Brain microvascular endothelial cell (primary cell): ENCODE measurements around the gene GNA14.

Source experiments
- DNase-seq: peaks from one replicate; pipeline ENCODE4 v3.0.0-alpha.2; 2020
- H3K27ac ChIP-seq: fragments of 250-450 bp; sonication (Bioruptor Pico); 2 replicates; pipeline ENCODE4 v1.5.1; 2020; ENCODE audit warnings: mild to moderate bottlenecking, moderate library complexity
- H3K27me3 ChIP-seq: fragments of 250-450 bp; sonication (Bioruptor Pico); replicated peaks from 2 replicates; pipeline ENCODE4 v1.5.1; 2020; ENCODE audit warnings: mild to moderate bottlenecking
- H3K36me3 ChIP-seq: fragments of 250-450 bp; sonication (Bioruptor Pico); replicated peaks from 2 replicates; pipeline ENCODE4 v1.5.1; 2020; ENCODE audit warnings: mild to moderate bottlenecking
- H3K4me3 ChIP-seq: 2 replicates; pipeline ENCODE4 v1.5.1; 2011; ENCODE audit warnings: low read depth, mild to moderate bottlenecking, control low read depth, low read length, moderate library complexity
- in situ Hi-C: cut with HindIII; loops from 2 replicates; pipeline ENCODE4 v1.10.0; 2017; ENCODE audit warnings: low sequenced_read_pairs, low pct_ligation_motif_present
- TF ChIP-seq, protein P1 (sequence below): IDR thresholded peaks from 2 replicates; pipeline ENCODE4 v1.5.1; 2011; ENCODE audit warnings: low read depth, mild to moderate bottlenecking, moderate library complexity, low read length, control low read depth, inconsistent platforms; ENCODE audit errors: missing control alignments

Gene GNA14

DNA sequence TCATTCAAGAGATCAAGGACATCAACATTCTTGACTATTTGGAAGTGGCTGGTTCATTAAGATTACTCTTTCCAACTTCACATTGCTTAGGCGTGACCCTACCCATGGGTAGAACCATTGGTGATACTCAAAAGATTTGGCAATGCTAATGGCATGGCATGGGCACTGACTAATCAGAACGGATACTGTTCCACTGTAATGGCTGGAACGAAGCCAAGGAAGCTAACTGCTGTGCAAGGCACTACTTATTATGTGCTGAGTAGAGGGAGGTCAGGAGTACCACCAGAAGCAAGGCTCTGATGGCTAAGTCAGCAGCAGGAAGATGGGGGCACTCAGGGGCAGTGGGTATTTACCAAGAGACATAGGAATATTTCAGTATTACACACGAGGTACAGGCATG, 31.9 kb downstream of the GNA14 start:
- Histone ChIP-seq H3K4me3 (no peak overlapping the region), H3K27ac (no peak overlapping the region), H3K36me3 (no peaks in the 10 kb centered on the region), H3K27me3 (no peaks in the 10 kb centered on the region)
- TF ChIP-seq, protein P1, sequence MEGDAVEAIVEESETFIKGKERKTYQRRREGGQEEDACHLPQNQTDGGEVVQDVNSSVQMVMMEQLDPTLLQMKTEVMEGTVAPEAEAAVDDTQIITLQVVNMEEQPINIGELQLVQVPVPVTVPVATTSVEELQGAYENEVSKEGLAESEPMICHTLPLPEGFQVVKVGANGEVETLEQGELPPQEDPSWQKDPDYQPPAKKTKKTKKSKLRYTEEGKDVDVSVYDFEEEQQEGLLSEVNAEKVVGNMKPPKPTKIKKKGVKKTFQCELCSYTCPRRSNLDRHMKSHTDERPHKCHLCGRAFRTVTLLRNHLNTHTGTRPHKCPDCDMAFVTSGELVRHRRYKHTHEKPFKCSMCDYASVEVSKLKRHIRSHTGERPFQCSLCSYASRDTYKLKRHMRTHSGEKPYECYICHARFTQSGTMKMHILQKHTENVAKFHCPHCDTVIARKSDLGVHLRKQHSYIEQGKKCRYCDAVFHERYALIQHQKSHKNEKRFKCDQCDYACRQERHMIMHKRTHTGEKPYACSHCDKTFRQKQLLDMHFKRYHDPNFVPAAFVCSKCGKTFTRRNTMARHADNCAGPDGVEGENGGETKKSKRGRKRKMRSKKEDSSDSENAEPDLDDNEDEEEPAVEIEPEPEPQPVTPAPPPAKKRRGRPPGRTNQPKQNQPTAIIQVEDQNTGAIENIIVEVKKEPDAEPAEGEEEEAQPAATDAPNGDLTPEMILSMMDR: no peak
- in situ Hi-C loops: no loop called here
- DNase-seq: no peak

GRCh38 chr9:77614645-77615044, 33.5 kb downstream of the GNA14 start:
- Histone ChIP-seq H3K27ac (no peak overlapping the region), H3K36me3 (no peaks in the 10 kb centered on the region), H3K27me3 (no peaks in the 10 kb centered on the region), H3K4me3 (no peak overlapping the region)
- DNase-seq: no peak
- TF ChIP-seq, protein P1: no peak
- in situ Hi-C loops: no loop called here

DNA sequence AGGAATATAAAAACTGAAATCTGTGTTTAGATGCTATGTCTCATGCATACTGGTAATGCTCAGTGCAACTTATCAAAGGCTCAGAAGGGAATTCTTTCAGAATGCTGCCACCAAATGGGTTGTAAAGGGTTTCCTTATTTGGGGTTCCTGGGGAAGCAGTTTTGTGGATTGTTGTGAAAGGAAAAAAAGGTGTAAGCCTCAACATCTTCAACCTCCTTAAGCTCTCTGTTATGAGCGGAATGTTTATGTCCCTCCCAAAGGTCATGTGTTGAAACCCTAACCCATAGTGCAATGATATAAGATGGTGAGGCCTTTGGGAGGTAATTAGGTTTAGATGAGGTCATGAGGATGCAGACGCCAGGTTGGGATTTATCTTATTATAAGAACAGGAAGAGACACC, 41.6 kb downstream of the GNA14 start:
- no peaks in the 10 kb centered on the region for H3K36me3 ChIP-seq
- no peak overlapping the region for H3K4me3 ChIP-seq
- in situ Hi-C loops: no loop called here
- no peak overlapping the region for H3K27ac ChIP-seq
- TF ChIP-seq, protein P1: no peak
- H3K27me3 ChIP-seq: no peaks in the 10 kb centered on the region
- no peak for DNase-seq

DNA sequence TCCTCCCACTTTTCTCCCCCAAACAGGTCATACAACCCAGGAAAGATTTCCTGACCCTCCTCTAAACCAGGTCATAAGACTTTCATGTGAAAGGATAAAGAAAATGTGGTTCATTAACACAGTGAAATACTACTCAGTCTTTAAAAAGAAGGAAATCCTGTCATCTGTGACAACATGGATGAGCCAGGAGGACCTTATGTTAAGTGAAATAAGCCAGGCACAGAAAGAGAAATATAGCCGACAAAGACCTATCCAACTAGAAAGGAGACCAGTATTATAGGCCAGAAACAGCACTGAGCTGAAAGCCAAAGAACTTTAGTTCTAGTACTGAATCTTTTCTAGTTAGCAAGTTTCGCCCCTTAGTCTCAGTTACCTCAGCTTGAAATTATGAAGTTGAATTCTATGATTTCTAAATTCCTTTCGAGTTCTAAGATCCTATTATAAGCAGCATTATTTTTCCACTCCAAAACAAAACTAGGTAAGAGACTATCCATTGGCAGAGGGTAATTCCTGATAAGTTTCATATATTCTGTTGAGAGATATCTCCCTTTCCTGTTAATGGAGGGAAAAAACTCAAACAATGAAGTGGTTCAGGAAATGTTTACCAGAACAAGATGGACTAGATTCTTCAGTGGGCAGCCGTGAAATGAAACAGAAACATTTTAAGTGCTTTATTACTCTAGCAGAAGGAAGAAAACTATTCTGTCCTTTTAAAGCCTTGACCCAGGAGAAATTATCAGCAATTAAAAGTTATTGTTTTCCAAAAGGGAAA, 42.5 kb downstream of the GNA14 start:
- H3K27me3 ChIP-seq: no peaks in the 10 kb centered on the region
- H3K36me3 ChIP-seq: no peaks in the 10 kb centered on the region
- in situ Hi-C loops: no loop called here
- H3K27ac ChIP-seq: no peak overlapping the region
- DNase-seq: no peak
- TF ChIP-seq, protein P1: no peak
- H3K4me3 ChIP-seq: no peak overlapping the region

DNA sequence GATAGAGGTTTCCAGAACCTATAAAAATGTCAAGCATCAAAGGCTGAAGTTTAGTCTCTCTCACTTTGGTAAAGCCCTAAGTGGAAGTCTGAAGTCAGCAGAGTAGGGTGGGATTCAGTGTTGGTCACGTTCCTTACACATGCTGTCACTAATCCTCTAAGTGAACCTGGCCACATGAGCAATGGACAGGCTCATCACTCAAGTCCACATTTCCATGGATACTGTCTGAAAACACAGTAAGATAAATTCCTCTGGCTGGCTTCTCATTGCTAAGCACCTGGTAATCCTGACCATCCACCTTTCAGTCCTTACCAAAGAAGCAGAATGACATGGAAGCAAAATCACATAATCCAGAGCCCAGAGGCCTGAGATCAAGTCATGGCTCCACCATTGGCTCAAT, 43.8 kb downstream of the GNA14 start:
- DNase-seq: no peak
- no peak overlapping the region for H3K27ac ChIP-seq
- H3K27me3 ChIP-seq: no peaks in the 10 kb centered on the region
- no peak overlapping the region for H3K4me3 ChIP-seq
- no peaks in the 10 kb centered on the region for H3K36me3 ChIP-seq
- in situ Hi-C loops: no loop called here
- TF ChIP-seq, protein P1: no peak

- no peak for DNase-seq
- H3K27ac ChIP-seq: no peak overlapping the region
- no peaks in the 10 kb centered on the region for H3K36me3 ChIP-seq
- no peaks in the 10 kb centered on the region for H3K27me3 ChIP-seq
- H3K4me3 ChIP-seq: no peak overlapping the region
- in situ Hi-C loops: no loop called here
- TF ChIP-seq, protein P1: no peak
These were observed 45.3 kb downstream of the GNA14 start for GRCh38 chr9:77602852-77603251.
